Testis (tissue), 3 donors: ENCODE measurements around the gene BRD4. TPM values are rescaled to one million over a fixed set of nuclear protein-coding genes. Genes with fewer than 3 reads are reported as not detected.

Experiments used
- DNase-seq: peaks from one replicate; pipeline ENCODE4 v3.0.0-alpha.2; 2019
- H3K27ac ChIP-seq, 2 donors: fragments of 200-600 bp; sonication (generic); one replicate each; pipeline ENCODE4 v1.5.1; 2019
- H3K27me3 ChIP-seq: fragments of 200-600 bp; sonication (generic); one replicate; pipeline ENCODE4 v1.5.1; 2019
- H3K36me3 ChIP-seq: fragments of 200-600 bp; sonication (generic); one replicate; pipeline ENCODE4 v1.5.1; 2017; ENCODE audit warnings: low read depth; ENCODE audit errors: missing control alignments
- H3K4me1 ChIP-seq: fragments of 200-600 bp; sonication (generic); one replicate; pipeline ENCODE4 v1.5.1; 2019
- H3K4me3 ChIP-seq, 2 donors: fragments of 200-600 bp; sonication (generic); one replicate each; pipeline ENCODE4 v1.5.1; 2017 to 2019
- H3K9me3 ChIP-seq: fragments of 200-600 bp; sonication (generic); one replicate; pipeline ENCODE4 v1.5.1; 2017
- CTCF ChIP-seq, 3 experiments: fragments of 450-650 bp in 2 of 3; fragments of 200-600 bp in 1 of 3; sonication (generic) in 1 of 3; IDR thresholded peaks; one replicate each; pipeline ENCODE4 v1.5.1; 2016 to 2019; ENCODE audit warnings: antibody characterized with exemption in 3 of 3, mild to moderate bottlenecking in 2 of 3, moderate library complexity in 1 of 3
- POLR2A ChIP-seq: fragments of 450-650 bp; IDR thresholded peaks from one replicate; pipeline ENCODE4 v1.6.1; 2017; ENCODE audit warnings: antibody characterized with exemption, mild to moderate bottlenecking, moderate library complexity
- WGBS, 2 donors: methylation state at CpG; one replicate each; pipeline ENCODE4 v1.1.5; 2018; 5-methylcytosine and 5-hydroxymethylcytosine counted together
- intact Hi-C: fragments of 100-400 bp; cut with DNase I; formaldehyde crosslinking; loops from one replicate; pipeline ENCODE4 v1.15.1; 2023; ENCODE audit warnings: low total_unique reads
- polyA plus RNA-seq: library from polyadenylated mRNA; stranded (reverse); fragments of 350-450 nt; fragmentation: Illumina TruSeq; extraction: RNeasy Lipid Tissue Mini Kit (QIAGEN cat#74804); gene quantifications from one replicate; pipeline ENCODE4 v1.2.3, GENCODE V29; 2014; ENCODE audit warnings: low read depth, low replicate concordance; ENCODE audit not compliant: insufficient read depth
- total RNA-seq, 2 donors: library from RNA; depleted of rRNA; stranded (reverse); fragments of >200 nt; gene quantifications; one replicate each; pipeline ENCODE4 v1.2.3, GENCODE V29; 2016

Gene BRD4
- total and polyA plus RNA-seq, 3 donors from 2014 or later: 59.2 to 109 (median 106) TPM

GRCh38 chr19:15235781-15236180, 96.6 kb downstream of the BRD4 start:
- H3K36me3 ChIP-seq: peaks cover 5% of the 10 kb centered on the region
- 84 to 95% methylated on average over 2 of the region's 2 CpGs for WGBS, 2 donors
- no peaks in the 10 kb centered on the region for H3K27me3 ChIP-seq
- H3K4me3 ChIP-seq: no peak overlapping the region
- TF ChIP-seq CTCF (IDR thresholded peaks at IDR 0.05): no peak
- no peak for TF ChIP-seq POLR2A
- no peak for DNase-seq
- intact Hi-C loops: no loop called here
- no peaks in the 10 kb centered on the region for H3K4me1 ChIP-seq
- H3K27ac ChIP-seq: no peak overlapping the region
- H3K9me3 ChIP-seq: no peaks in the 10 kb centered on the region

DNA sequence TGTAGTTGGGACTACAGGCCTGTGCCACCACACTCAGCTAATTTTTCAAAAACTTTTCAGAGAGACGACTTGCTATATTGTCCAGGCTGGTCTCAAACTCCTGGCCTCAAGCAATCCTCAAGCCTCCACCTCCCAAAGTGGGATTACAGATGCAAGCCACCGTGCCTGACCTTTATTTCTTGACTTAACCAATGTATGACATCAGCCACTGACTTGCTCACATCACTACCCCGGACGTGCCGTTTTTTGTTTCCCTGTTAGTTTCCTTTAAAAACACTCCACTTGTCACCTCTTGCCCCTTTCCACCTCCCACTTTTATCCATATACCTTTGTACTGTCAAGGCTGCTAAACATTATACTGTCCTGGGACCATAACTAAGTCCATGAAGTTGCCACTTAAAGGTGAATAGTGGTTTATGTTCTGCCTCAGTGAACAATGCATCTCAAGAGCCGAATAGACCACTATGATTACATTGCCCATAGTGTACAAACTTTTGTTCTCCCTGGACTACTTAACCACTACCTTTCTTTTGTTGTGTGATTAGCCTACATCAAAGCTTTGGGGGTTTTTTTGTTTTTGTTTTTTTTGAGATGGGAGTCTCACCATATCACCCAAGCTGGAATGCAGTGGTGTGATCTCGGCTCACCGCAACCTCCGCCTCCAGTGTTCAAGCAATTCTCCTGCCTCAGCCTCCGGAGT, 97.8 kb downstream of the BRD4 start:
- H3K4me1 ChIP-seq: no peaks in the 10 kb centered on the region
- peaks cover 5% of the 10 kb centered on the region for H3K36me3 ChIP-seq

GRCh38 chr19:15231271-15231670, 101.1 kb downstream of the BRD4 start:
- H3K27ac ChIP-seq: no peak overlapping the region
- H3K36me3 ChIP-seq: no peaks in the 10 kb centered on the region
- intact Hi-C loops: no loop called here
- H3K4me1 ChIP-seq: no peaks in the 10 kb centered on the region
- DNase-seq: no peak
- H3K4me3 ChIP-seq: no peak overlapping the region
- no peaks in the 10 kb centered on the region for H3K9me3 ChIP-seq
- TF ChIP-seq CTCF (IDR thresholded peaks at IDR 0.05) (no peak), POLR2A (no peak)
- H3K27me3 ChIP-seq: no peaks in the 10 kb centered on the region
- 88 to 95% methylated on average over 2 to 10 of the region's 10 CpGs for WGBS, 2 donors

More for the DNA sequence above, 97.8 kb downstream of the BRD4 start:
- Histone ChIP-seq H3K27ac (no peak overlapping the region), H3K27me3 (no peaks in the 10 kb centered on the region), H3K9me3 (no peaks in the 10 kb centered on the region), H3K4me3 (no peak overlapping the region)
- WGBS, 2 donors: 65 to 74% methylated on average over 10 of the region's 10 CpGs
- TF ChIP-seq POLR2A: no peak
- no peak for TF ChIP-seq CTCF (IDR thresholded peaks at IDR 0.05)
- DNase-seq: no peak
- intact Hi-C loops: no loop called here

DNA sequence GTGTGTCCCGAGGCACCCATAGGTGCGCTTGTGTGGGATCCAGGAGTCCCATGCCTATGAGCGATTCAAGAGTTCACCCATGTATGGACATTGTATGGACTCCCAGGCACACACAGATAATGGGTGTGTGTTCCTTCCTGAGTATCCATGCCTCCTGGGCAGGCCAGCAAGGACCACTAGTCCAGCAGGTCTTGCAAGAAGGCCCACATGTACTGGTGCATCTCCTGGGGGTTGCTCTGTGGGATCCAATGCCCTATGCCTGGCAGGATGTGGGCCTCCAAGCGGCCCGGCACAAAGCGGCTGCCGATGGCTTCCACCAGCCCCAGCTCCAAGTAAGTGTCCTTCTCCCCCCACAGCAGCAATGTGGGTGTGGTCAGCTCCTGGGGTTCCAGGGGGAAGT, 105.1 kb downstream of the BRD4 start:
- no peaks in the 10 kb centered on the region for H3K9me3 ChIP-seq
- H3K27me3 ChIP-seq: no peaks in the 10 kb centered on the region
- H3K4me3 ChIP-seq: no peak overlapping the region
- H3K36me3 ChIP-seq: no peaks in the 10 kb centered on the region
- WGBS, 2 donors: 92 to 97% methylated on average over 7 of the region's 7 CpGs
- H3K27ac ChIP-seq: no peak overlapping the region
- intact Hi-C loops: no loop called here
- TF ChIP-seq CTCF (IDR thresholded peaks at IDR 0.05): no peak
- no peak for TF ChIP-seq POLR2A
- peaks cover 5% of the 10 kb centered on the region for H3K4me1 ChIP-seq
- DNase-seq: no peak

DNA sequence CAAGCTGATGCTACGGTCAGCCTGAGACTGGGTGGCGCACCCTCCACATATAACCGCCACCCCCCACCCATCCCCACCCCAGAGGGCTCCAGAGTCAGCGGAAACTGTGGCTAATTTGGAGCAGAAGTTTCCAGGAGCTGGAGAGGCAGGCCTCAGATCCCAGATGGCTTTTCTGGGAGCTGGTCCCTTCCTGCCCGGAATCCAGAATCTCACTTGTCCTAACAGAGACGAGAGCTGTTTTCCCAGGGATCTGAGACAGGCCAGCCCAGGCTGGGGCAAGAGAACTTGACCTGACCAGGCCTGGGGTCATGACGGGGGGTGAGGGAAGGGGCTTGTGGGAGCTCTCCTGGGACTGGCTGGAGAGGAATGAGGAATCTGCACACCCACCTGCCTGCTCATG, 106.6 kb downstream of the BRD4 start:
- no peak overlapping the region for H3K27ac ChIP-seq

More for the DNA sequence above, 106.6 kb downstream of the BRD4 start:
- DNase-seq: no peak
- H3K4me1 ChIP-seq: peaks cover 5% of the 10 kb centered on the region
- H3K27me3 ChIP-seq: no peaks in the 10 kb centered on the region
- no peaks in the 10 kb centered on the region for H3K36me3 ChIP-seq
- TF ChIP-seq CTCF (IDR thresholded peaks at IDR 0.05): no peak
- TF ChIP-seq POLR2A: no peak
- no peaks in the 10 kb centered on the region for H3K9me3 ChIP-seq
- 71 to 88% methylated on average over 5 to 7 of the region's 7 CpGs for WGBS, 2 donors
- intact Hi-C loops: no loop called here
- H3K4me3 ChIP-seq: no peak overlapping the region
